ENCODE data around the gene TNFSF10. TPM values are rescaled to one million over a fixed set of nuclear protein-coding genes. Genes with fewer than 3 reads are reported as not detected.
A peak's percentile ranks its signal among the peaks of the same experiment; 100 is the strongest.

TNFSF10 gene
- total and polyA plus RNA-seq, 9 of the 15 experiments (the other 6 are each of a cell fraction or from before 2014, with no cell fraction given) = 0.07 to 1.3 (median 0.27) TPM; not detected in 1

GRCh38 chr3:172564499-172564898 lies 41.3 kb upstream of the TNFSF10 start (continued):
- no peak for TF ChIP-seq NKRF (IDR thresholded peaks at IDR 0.05; ENCODE audit: borderline replicate concordance)
- no peak for TF ChIP-seq MEF2D (tag; conservative IDR thresholded peaks at IDR 0.05; ENCODE audit: low read depth)
- no peak for TF ChIP-seq TRIM28 (IDR thresholded peaks at IDR 0.05)
- no peak for TF ChIP-seq TFAM (CRISPR knock-in tag; conservative IDR thresholded peaks at IDR 0.05)
- no peak for TF ChIP-seq ZNF124 (CRISPR knock-in tag; IDR thresholded peaks at IDR 0.05)

GRCh38 chr3:172562871-172563865 lies 39.9 kb upstream of the TNFSF10 start:
- ChIA-PET POLR2A (no interaction called here), CTCF (ENCODE audit: low intra/inter-chr PET ratio) (no interaction called here)
- no peak overlapping the region for H3K4me3 ChIP-seq
- H4K20me1 ChIP-seq (replicated peaks; ENCODE audit: control insufficient read depth, insufficient read depth, low read length) = no peaks in the 10 kb centered on the region
- no peaks in the 10 kb centered on the region for H3K27me3 ChIP-seq (ENCODE audit: control insufficient read depth in 2 of 2, insufficient read depth in 2 of 2, low read length in 2 of 2)
- WGBS (ENCODE audit: insufficient coverage, low coverage, missing lambda C conversion rate) = 3% methylated on average over 8 of the region's 8 CpGs
- ATAC-seq (0 out of 3 replicates have a peak, but pooled peaks have one; percentile 42), FAIRE-seq (no peak), DNase-seq (ENCODE audit: extremely low read depth in 1 of 4, low spot score in 3 of 4) (no peak)
- peak overlapping the region; percentile 52 for H2AFZ ChIP-seq (ENCODE audit: low read depth, low read length)
- no peaks in the 10 kb centered on the region for H3K9me1 ChIP-seq (ENCODE audit: control insufficient read depth, insufficient read depth, low read length)
- in situ Hi-C loops (cut with MboI) (no loop called here), intact Hi-C loops (cut with micrococcal nuclease) (no loop called here)
- H3K4me1 ChIP-seq (replicated peaks in 1 of 2; ENCODE audit: control insufficient read depth in 2 of 2, insufficient read depth in 2 of 2, low read length in 2 of 2) = peaks cover 4 to 8% of the 10 kb centered on the region in 2 experiments; a peak in 3 of 5 replicates
- no peaks in the 10 kb centered on the region for H3K79me2 ChIP-seq (ENCODE audit: control insufficient read depth, insufficient read depth, low read length)
- peak overlapping the region in 1 of 2 experiments; percentile 11; a peak in 1 of 4 replicates for H3K9ac ChIP-seq (ENCODE audit: insufficient read depth in 1 of 2, low read depth in 2 of 2, low read length in 2 of 2)
- BruUV-seq (replicated peaks) = no TSS peak
- no peaks in the 10 kb centered on the region for H3K36me3 ChIP-seq (ENCODE audit: control insufficient read depth, insufficient read depth, low read length)
- peak overlapping the region; percentile 14; the same call in 1 of the 3 replicates for H3K27ac ChIP-seq (ENCODE audit: extremely low read depth, low read depth, low read length)
- no peaks in the 10 kb centered on the region for H3K9me3 ChIP-seq (replicated peaks; ENCODE audit: control insufficient read depth, insufficient read depth, low read depth, low read length)
- peak overlapping the region; percentile 23; the same call in 1 of the 2 replicates for H3K4me2 ChIP-seq (ENCODE audit: insufficient read depth, low read length)
- TF ChIP-seq IRF2 (CRISPR knock-in tag; IDR thresholded peaks at IDR 0.05) (no peak), NEUROD1 (IDR thresholded peaks at IDR 0.05; ENCODE audit: borderline replicate concordance, low read depth, low read length, partially characterized antibody) (no peak), ARID1B (IDR thresholded peaks at IDR 0.05) (peak; percentile 41; the same call in 1 of the 2 replicates), SMARCE1 (IDR thresholded peaks at IDR 0.05) (peak; percentile 57; the same call in 1 of the 2 replicates), GTF2E2 (tag; IDR thresholded peaks at IDR 0.05) (peak; percentile 68; the same call in 1 of the 2 replicates), ZNF518B (CRISPR knock-in tag; IDR thresholded peaks at IDR 0.05) (no peak), HMBOX1 (IDR thresholded peaks at IDR 0.05) (peak; percentile 55), CC2D1A (IDR thresholded peaks at IDR 0.05) (no peak)

Measured in K562 (cell line).